HPDE6-E6E7 (cell line): Measurements from ENCODE around the gene SORD.
A peak's percentile ranks its signal among the peaks of the same experiment; 100 is the strongest.

Experiments
- DNase-seq: peaks from one replicate; pipeline ENCODE4 v3.0.0; 2011; ENCODE audit warnings: missing footprints; ENCODE audit errors: extremely low spot score

SORD gene

DNA sequence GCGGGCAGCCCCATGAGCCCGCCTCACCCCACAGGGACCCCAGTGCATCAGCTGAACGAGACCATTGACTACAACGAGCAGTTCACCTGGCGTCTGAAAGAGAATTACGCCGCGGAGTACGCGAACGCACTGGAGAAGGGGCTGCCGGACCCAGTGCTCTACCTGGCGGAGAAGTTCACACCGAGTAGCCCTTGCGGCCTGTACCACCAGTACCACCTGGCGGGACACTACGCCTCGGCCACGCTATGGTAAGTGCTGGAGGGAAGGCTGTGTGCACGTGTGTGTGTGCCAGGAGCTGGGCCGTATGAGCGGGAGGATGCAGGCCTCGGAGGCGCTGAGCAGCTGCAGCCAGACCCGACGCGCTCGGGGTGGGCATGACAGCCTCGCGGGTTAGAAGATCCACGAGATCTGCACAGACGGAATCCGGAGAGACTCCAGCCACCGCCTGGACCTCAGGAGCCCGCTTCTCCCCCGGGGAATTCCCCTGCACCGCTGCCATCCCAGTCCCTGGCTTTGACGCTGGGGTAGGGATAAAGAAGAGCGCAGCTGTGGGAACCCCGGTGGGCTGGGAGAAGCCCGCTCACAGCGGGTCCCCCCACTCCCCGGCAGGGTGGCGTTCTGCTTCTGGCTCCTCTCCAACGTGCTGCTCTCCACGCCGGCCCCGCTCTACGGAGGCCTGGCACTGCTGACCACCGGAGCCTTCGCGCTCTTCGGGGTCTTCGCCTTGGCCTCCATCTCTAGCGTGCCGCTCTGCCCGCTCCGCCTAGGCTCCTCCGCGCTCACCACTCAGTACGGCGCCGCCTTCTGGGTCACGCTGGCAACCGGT, 93.7 kb downstream of the SORD start:
- no peak for DNase-seq

DNA sequence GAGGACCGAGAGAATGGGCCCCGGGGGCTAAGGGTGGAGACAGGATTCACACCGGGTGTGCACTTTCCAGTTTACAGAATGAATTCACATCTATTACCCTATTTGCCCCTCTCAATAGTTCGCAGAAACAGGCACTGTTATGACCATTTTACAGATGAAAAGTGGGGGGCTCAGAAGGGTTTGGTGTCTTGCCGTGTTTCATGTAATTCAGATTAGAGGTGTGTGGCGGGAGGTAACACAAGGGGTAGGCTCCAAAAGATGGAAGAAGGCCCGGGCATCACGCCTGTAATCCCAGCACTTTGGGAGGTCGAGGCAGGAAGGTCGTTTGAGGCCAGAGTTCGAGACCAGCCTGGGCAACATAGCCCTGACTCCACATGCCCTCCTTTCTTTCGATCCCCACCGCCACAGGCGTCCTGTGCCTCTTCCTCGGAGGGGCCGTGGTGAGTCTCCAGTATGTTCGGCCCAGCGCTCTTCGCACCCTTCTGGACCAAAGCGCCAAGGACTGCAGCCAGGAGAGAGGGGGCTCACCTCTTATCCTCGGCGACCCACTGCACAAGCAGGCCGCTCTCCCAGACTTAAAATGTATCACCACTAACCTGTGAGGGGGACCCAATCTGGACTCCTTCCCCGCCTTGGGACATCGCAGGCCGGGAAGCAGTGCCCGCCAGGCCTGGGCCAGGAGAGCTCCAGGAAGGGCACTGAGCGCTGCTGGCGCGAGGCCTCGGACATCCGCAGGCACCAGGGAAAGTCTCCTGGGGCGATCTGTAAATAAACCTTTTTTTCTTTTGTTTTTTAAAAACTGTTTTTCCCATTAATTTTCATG, 94.5 kb downstream of the SORD start:
- no peak for DNase-seq

DNA sequence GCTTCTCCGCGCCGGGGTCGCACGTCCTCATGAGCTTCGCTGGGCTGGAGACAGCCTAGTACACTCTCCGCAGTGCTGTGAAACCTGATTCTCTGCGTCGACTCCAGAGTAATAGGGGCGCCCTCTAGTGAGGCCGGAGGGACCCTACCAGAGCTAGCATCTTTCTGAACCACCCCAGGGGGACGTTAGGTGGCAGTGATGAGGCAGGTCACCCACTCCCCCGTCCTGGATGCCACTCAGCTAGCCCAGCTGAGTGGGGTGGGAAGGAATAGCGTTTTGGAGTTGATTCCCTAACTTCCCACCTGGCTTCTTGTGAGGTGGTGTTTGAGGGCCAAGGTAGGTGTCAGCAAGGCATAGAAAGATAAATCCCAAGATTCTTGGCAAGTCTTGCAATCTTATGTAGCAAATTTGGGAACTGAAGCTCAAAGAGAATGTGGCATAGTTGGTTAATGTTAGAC, 95.2 kb downstream of the SORD start:
- DNase-seq = peak; percentile 92

DNA sequence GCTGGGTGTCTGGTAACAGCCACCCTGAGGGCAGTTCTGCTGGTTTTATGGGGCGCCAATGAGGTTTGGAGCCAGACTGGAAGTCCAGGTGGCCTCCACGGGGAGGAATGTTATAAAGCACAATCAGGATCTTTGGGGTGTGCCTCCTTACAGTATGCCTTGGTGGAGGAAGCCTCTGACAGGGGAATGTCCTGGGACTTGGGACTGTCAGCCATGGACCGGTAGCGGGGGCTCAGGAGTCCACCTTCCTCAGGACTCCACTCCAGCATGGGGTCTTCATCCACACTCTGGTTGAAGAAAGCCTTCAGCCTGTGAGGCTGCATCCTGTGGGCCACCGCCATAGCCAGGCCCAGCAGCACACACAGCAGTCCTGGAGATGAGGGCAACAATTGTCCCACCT, 96.0 kb downstream of the SORD start:
- no peak for DNase-seq

DNA sequence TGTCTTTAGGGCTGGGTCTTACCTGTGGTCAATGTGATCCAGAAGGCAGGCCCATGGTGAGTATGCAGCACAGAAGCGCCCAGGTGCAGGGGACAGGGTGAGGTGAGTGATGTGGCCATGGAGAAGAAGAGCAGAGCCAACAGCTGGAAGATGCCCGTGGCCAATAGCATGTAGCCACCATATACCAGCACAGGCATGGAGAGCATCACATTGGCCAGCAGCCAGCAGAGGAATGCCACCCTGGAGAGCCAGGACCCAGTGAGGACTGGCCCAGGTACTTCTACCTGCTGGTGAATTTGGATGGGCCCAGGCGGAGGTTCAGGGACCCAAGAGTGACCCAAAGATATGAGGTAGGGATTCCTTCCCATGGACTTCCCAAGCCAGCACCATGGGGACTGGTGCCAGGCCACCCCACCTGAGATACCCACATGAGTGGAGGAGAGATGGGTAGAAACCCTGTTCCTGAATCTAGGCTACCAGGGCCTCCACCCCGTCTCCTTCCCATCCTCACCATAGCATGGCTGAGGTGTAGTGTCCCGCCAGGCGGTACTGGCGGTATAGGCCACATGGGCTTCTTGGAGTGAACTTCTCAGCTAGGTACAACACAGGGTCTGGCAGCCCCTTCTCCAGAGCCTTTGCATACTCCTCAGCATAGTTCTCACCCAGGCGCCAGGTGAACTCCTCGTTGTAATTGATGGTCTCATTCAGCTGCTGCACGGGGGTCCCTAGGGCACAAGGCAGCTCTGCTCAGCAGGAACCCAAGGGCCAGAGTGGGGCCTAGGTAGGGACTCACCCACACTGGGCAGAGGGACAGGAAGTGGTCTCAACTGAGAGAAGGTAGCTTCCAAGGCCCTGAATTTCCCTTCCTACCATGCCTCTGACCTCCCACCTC, 97.3 kb downstream of the SORD start:
- no peak for DNase-seq

- no peak for DNase-seq
These were observed 98.0 kb downstream of the SORD start for GRCh38 chr15:45121020-45121419.

- peak; percentile 94 for DNase-seq
These were observed 98.9 kb downstream of the SORD start for GRCh38 chr15:45121706-45122417.

DNA sequence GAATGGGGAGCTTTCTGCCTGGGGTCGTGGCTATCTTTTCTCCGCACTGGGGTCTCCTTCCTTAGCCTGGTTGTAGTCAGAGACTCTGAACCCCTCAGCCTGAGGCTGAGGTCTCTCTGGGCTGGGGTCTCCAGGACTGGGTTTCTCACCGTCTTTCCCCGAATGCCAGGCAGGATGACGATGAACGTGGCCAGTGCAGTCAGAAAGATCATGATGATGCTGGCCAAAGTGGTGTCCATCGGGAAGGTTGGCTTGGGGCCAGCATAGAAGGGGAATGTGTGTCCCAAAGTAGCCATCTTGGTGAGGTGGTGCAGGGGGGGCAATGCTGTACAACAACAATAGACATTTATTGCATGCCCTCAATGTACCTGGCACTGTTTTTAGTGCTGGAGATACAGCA, 99.7 kb downstream of the SORD start:
- DNase-seq = no peak

DNA sequence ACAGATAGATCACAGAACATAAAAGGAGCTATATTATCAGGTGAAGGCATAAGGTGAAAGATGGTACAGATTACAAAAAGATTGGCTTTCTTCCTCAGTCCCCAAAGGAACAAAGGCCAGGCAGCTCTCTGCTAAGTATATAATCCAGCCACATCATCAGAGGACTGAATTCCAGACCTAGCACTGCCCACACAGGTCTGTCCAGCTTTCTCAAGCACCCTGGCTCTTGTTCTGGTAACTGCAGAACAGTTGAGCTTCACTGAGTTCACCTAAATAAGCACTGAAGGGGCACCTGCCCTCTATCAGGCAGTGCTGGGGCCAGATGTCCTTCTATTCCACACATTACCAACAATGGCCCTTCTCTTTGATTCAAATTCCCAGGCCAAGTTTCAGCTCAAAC, 100.4 kb downstream of the SORD start:
- no peak for DNase-seq

DNA sequence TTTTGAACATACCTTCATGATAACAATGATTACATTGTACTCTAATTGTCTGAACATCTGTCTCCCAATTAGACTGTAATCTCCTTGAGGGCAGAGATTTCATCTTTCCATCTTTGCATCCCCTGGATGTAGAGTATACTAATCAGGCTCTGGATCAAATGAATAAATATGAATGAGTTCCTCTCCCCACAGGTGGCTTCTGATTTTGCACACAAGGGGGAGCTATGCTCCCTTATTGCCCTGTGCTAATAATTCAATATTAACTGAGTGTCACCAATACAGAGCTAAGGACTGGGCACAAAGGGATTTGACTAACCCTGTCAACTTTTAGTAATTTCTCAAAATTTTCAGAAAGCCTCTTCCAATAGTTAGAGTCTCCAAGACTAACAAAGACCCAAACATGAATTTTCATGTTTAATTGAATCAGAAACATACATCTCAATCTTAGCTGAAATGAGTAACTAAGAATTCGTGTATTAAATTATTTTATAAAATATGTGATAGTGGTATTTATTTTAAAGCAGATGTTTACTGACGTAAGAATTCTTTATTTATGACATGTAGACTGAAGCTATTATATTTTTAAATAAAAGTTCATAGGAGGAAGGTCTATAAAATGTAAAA, 103.7 kb downstream of the SORD start:
- DNase-seq = no peak
